HG03280 (cell line): ENCODE results near the gene PRSS8.

Experiments used
- ATAC-seq: cut with Tn5 transposase; IDR thresholded peaks from one replicate; pipeline ENCODE4 v1.9.1; 2021; ENCODE audit warnings: mild to moderate bottlenecking, moderate library complexity; ENCODE audit not compliant: unreplicated experiment

PRSS8 gene

GRCh38 chr16:31084584-31085302, 50.8 kb downstream of the PRSS8 start:
- no peak for ATAC-seq

- ATAC-seq, result no peak
Observed at GRCh38 chr16:31083981-31084380, 51.5 kb downstream of the PRSS8 start.

GRCh38 chr16:31083556-31083955, 52.0 kb downstream of the PRSS8 start:
- ATAC-seq, result no peak

DNA sequence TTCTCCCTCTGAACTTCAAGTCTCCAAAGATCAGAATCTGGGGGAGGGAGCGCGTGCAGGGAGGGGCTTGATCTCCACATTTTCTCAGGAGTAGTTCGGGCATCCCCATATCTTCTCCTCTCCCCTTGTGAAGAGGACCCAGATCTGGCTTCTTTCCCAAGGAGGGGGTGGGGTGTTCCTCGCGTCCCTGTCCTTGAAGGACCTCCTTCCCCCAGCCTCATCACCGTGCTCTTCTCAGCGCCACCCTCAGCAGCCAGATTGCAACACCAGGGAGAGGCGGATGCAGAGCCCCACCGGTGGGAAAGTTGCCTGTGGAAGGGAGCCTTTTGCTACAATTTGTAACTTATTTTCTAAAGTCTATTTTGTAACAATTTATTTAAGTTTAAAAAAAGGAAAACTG, 52.4 kb downstream of the PRSS8 start:
- ATAC-seq, result no peak

DNA sequence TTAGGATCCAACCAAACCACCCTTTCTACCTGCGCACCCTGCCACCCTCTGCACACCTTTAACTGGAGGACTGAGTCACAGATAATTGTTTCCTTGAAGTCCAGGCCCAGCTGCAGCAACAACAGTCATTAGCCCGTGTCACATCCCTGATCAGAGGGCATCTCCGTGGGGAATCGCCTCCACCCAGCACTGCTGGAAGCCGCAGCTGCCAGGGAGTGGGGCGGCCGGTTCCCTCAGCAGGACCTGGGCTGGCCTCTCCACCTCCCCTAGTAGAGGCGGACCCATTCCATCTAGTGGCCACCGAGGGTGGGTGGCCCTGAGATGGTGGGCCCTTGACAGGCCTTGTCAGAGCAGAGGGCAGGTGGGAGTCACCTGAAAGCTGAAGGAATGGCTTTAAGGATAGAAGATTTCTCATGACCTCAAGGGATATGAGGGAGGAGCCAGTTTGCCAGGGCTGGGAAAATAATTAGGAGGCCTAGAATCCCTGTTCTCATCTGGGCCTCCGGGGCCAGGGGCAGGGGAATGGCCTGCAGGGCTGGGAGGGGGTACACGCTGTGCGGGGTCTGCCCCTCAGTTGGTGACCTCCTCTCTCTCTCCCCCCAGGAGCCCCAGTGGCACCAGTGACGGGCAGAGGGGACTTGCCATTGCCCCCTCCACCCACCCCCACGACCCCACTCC, 53.0 kb downstream of the PRSS8 start:
- ATAC-seq, result no peak
